ENCODE data around the gene CTSC.

Gene CTSC

GRCh38 chr11:88301488-88302140 lies 35.9 kb downstream of the CTSC start:
- H3K9me2 ChIP-seq (replicated peaks; ENCODE audit: control insufficient read depth, low read length): no peaks in the 10 kb centered on the region
- no peaks in the 10 kb centered on the region for H3K79me2 ChIP-seq (ENCODE audit: control insufficient read depth, low read length)
- no peak overlapping the region for H3K4me3 ChIP-seq (ENCODE audit: low read length)
- H3K27ac ChIP-seq (ENCODE audit: low read depth, low read length): no peak overlapping the region
- H4K20me1 ChIP-seq (ENCODE audit: control insufficient read depth, insufficient read depth, low read depth, low read length): no peaks in the 10 kb centered on the region
- no peak for TF ChIP-seq CTCF (IDR thresholded peaks at IDR 0.05; ENCODE audit: low read depth, low read length, poor library complexity, severe bottlenecking)
- no peak for TF ChIP-seq EZH2phosphoT487 (IDR thresholded peaks at IDR 0.05; ENCODE audit: borderline replicate concordance, low read length)
- no peaks in the 10 kb centered on the region for H3F3A ChIP-seq (ENCODE audit: control insufficient read depth, insufficient read depth)
- H3K9me3 ChIP-seq (ENCODE audit: control insufficient read depth, insufficient read depth, low read length): no peaks in the 10 kb centered on the region
- no peak overlapping the region for H3K4me2 ChIP-seq (ENCODE audit: low read length)
- H3K4me1 ChIP-seq (ENCODE audit: control insufficient read depth, low read length): no peaks in the 10 kb centered on the region
- peaks cover 58% of the 10 kb centered on the region for H3K36me3 ChIP-seq (ENCODE audit: control insufficient read depth, low read length)
- H3K27me3 ChIP-seq (ENCODE audit: control insufficient read depth, low read length): no peaks in the 10 kb centered on the region

- H3K9me3 ChIP-seq (ENCODE audit: control insufficient read depth, insufficient read depth, low read length): no peaks in the 10 kb centered on the region
- no peaks in the 10 kb centered on the region for H3K79me2 ChIP-seq (ENCODE audit: control insufficient read depth, low read length)
- no peak overlapping the region for H3K27ac ChIP-seq (ENCODE audit: low read depth, low read length)
- no peak overlapping the region for H3K4me3 ChIP-seq (ENCODE audit: low read length)
- H3K36me3 ChIP-seq (ENCODE audit: control insufficient read depth, low read length): peaks cover 58% of the 10 kb centered on the region
- H4K20me1 ChIP-seq (ENCODE audit: control insufficient read depth, insufficient read depth, low read depth, low read length): no peaks in the 10 kb centered on the region
- no peaks in the 10 kb centered on the region for H3K4me1 ChIP-seq (ENCODE audit: control insufficient read depth, low read length)
- no peaks in the 10 kb centered on the region for H3K9me2 ChIP-seq (replicated peaks; ENCODE audit: control insufficient read depth, low read length)
- no peaks in the 10 kb centered on the region for H3F3A ChIP-seq (ENCODE audit: control insufficient read depth, insufficient read depth)
- H3K27me3 ChIP-seq (ENCODE audit: control insufficient read depth, low read length): no peaks in the 10 kb centered on the region
- TF ChIP-seq CTCF (IDR thresholded peaks at IDR 0.05; ENCODE audit: low read depth, low read length, poor library complexity, severe bottlenecking): no peak
- TF ChIP-seq EZH2phosphoT487 (IDR thresholded peaks at IDR 0.05; ENCODE audit: borderline replicate concordance, low read length): no peak
- no peak overlapping the region for H3K4me2 ChIP-seq (ENCODE audit: low read length)
Measured at GRCh38 chr11:88300888-88301487, 36.5 kb downstream of the CTSC start.

GRCh38 chr11:88297863-88298262 lies 39.7 kb downstream of the CTSC start:
- Histone ChIP-seq H3K9me2 (replicated peaks; ENCODE audit: control insufficient read depth, low read length) (no peaks in the 10 kb centered on the region), H3F3A (ENCODE audit: control insufficient read depth, insufficient read depth) (no peaks in the 10 kb centered on the region), H4K20me1 (ENCODE audit: control insufficient read depth, insufficient read depth, low read depth, low read length) (no peaks in the 10 kb centered on the region), H3K4me2 (ENCODE audit: low read length) (no peak overlapping the region), H3K27me3 (ENCODE audit: control insufficient read depth, low read length) (no peaks in the 10 kb centered on the region), H3K36me3 (ENCODE audit: control insufficient read depth, low read length) (peaks cover 60% of the 10 kb centered on the region), H3K27ac (ENCODE audit: low read depth, low read length) (no peak overlapping the region), H3K4me3 (ENCODE audit: low read length) (no peak overlapping the region), H3K4me1 (ENCODE audit: control insufficient read depth, low read length) (no peaks in the 10 kb centered on the region), H3K9me3 (ENCODE audit: control insufficient read depth, insufficient read depth, low read length) (no peaks in the 10 kb centered on the region), H3K79me2 (ENCODE audit: control insufficient read depth, low read length) (no peaks in the 10 kb centered on the region)
- TF ChIP-seq EZH2phosphoT487 (IDR thresholded peaks at IDR 0.05; ENCODE audit: borderline replicate concordance, low read length): no peak
- TF ChIP-seq CTCF (IDR thresholded peaks at IDR 0.05; ENCODE audit: low read depth, low read length, poor library complexity, severe bottlenecking): no peak
